Astrocyte (in vitro differentiated cells and primary cell): ENCODE measurements around the gene GPD2. TPM values are rescaled to one million over a fixed set of nuclear protein-coding genes. Genes with fewer than 3 reads are reported as not detected.

Source experiments
- DNase-seq: peaks from one replicate; pipeline ENCODE4 v3.0.0-alpha.2; 2010; ENCODE audit warnings: low read depth
- FAIRE-seq: peaks from 2 replicates; lab custom pipeline; 2011; peaks lifted over from hg19 to GRCh38; lab: Jason Lieb, UNC
- H2AFZ ChIP-seq: 2 replicates; pipeline ENCODE4 v1.6.0; 2012; ENCODE audit warnings: low read depth, low read length, inconsistent platforms
- H3K27ac ChIP-seq: 2 replicates; pipeline ENCODE4 v1.5.1; 2011; ENCODE audit warnings: low read depth, low read length, inconsistent platforms
- H3K27me3 ChIP-seq: 2 replicates; pipeline ENCODE4 v1.6.0; 2011; ENCODE audit warnings: low read length, inconsistent platforms; ENCODE audit not compliant: insufficient read depth
- H3K36me3 ChIP-seq: 2 replicates; pipeline ENCODE4 v1.5.1; 2011; ENCODE audit warnings: low read length, inconsistent platforms; ENCODE audit not compliant: insufficient read depth
- H3K4me1 ChIP-seq: 2 replicates; pipeline ENCODE4 v1.5.1; 2011; ENCODE audit warnings: low read length, inconsistent platforms; ENCODE audit not compliant: insufficient read depth
- H3K4me2 ChIP-seq: 2 replicates; pipeline ENCODE4 v1.6.0; 2012; ENCODE audit warnings: low read length, inconsistent platforms
- H3K4me3 ChIP-seq: 2 replicates; pipeline ENCODE4 v1.5.1; 2011; ENCODE audit warnings: low read depth, mild to moderate bottlenecking, low read length, inconsistent platforms; ENCODE audit not compliant: insufficient read depth
- H3K79me2 ChIP-seq: 2 replicates; pipeline ENCODE4 v1.6.0; 2012; ENCODE audit warnings: mild to moderate bottlenecking, low read length, inconsistent platforms; ENCODE audit not compliant: insufficient read depth
- H3K9ac ChIP-seq: 2 replicates; pipeline ENCODE4 v1.6.0; 2012; ENCODE audit warnings: mild to moderate bottlenecking, low read length, inconsistent platforms
- H3K9me3 ChIP-seq: 2 replicates; pipeline ENCODE4 v1.5.1; 2012; ENCODE audit warnings: low read depth, mild to moderate bottlenecking, low read length, inconsistent platforms; ENCODE audit not compliant: insufficient read depth
- H4K20me1 ChIP-seq: 2 replicates; pipeline ENCODE4 v1.6.0; 2012; ENCODE audit warnings: low read length, inconsistent platforms; ENCODE audit not compliant: insufficient read depth
- H3K27ac Mint-ChIP-seq: one replicate; pipeline ENCODE4 v1.8.0; 2021; ENCODE audit warnings: mild to moderate bottlenecking, mixed read lengths; ENCODE audit not compliant: unreplicated experiment
- H3K27me3 Mint-ChIP-seq: one replicate; pipeline ENCODE4 v1.8.0; 2021; ENCODE audit warnings: low read depth, mixed read lengths; ENCODE audit not compliant: unreplicated experiment
- H3K36me3 Mint-ChIP-seq: one replicate; pipeline ENCODE4 v1.8.0; 2021; ENCODE audit warnings: low read depth, mixed read lengths; ENCODE audit not compliant: unreplicated experiment
- H3K4me1 Mint-ChIP-seq: one replicate; pipeline ENCODE4 v1.8.0; 2021; ENCODE audit warnings: low read depth, mixed read lengths; ENCODE audit not compliant: unreplicated experiment
- H3K4me3 Mint-ChIP-seq: one replicate; pipeline ENCODE4 v1.8.0; 2021; ENCODE audit warnings: mild to moderate bottlenecking, moderate library complexity, mixed read lengths; ENCODE audit not compliant: unreplicated experiment
- H3K9me3 Mint-ChIP-seq: one replicate; pipeline ENCODE4 v1.8.0; 2021; ENCODE audit warnings: mild to moderate bottlenecking, mixed read lengths; ENCODE audit not compliant: unreplicated experiment
- CTCF ChIP-seq: IDR thresholded peaks from 2 replicates; pipeline ENCODE4 v1.5.1; 2011; ENCODE audit warnings: low read depth, mild to moderate bottlenecking, inconsistent platforms, low read length, moderate library complexity; ENCODE audit not compliant: insufficient read depth
- EZH2 ChIP-seq: IDR thresholded peaks from 2 replicates; pipeline ENCODE4 v1.6.1; 2012; ENCODE audit warnings: mild to moderate bottlenecking, low read length, inconsistent platforms; ENCODE audit not compliant: insufficient read depth
- total RNA-seq: library from RNA; stranded (reverse); gene quantifications from 2 replicates; pipeline ENCODE4 v1.2.1, GENCODE V29; 2021

GPD2 gene
- total RNA-seq, 1 donor from 2014 or later = 29.0 TPM

GRCh38 chr2:156586621-156587020 lies 150.4 kb downstream of the GPD2 start:
- H3K4me1 Mint-ChIP-seq = no peaks in the 10 kb centered on the region
- H3K4me3 Mint-ChIP-seq = no peak overlapping the region
- no peak overlapping the region for H3K9ac ChIP-seq
- TF ChIP-seq EZH2 (no peak), CTCF (no peak)
- no peaks in the 10 kb centered on the region for H4K20me1 ChIP-seq
- no peak overlapping the region for H3K27ac Mint-ChIP-seq
- H2AFZ ChIP-seq = no peak overlapping the region
- no peak for DNase-seq
- no peak overlapping the region for H3K27ac ChIP-seq
- H3K9me3 Mint-ChIP-seq = no peaks in the 10 kb centered on the region
- H3K4me1 ChIP-seq = no peaks in the 10 kb centered on the region
- no peaks in the 10 kb centered on the region for H3K27me3 Mint-ChIP-seq
- H3K4me3 ChIP-seq = no peak overlapping the region
- H3K36me3 ChIP-seq = no peaks in the 10 kb centered on the region
- peak; percentile 26 for FAIRE-seq
- no peaks in the 10 kb centered on the region for H3K79me2 ChIP-seq
- H3K9me3 ChIP-seq = no peaks in the 10 kb centered on the region
- no peaks in the 10 kb centered on the region for H3K27me3 ChIP-seq
- H3K36me3 Mint-ChIP-seq = no peaks in the 10 kb centered on the region
- H3K4me2 ChIP-seq = no peak overlapping the region

- Histone ChIP-seq H3K9me3 (no peaks in the 10 kb centered on the region), H3K4me1 (no peaks in the 10 kb centered on the region), H3K9ac (no peak overlapping the region), H3K27ac (no peak overlapping the region), H4K20me1 (no peaks in the 10 kb centered on the region), H2AFZ (no peak overlapping the region), H3K27me3 (no peaks in the 10 kb centered on the region), H3K79me2 (no peaks in the 10 kb centered on the region), H3K4me3 (no peak overlapping the region), H3K36me3 (no peaks in the 10 kb centered on the region), H3K4me2 (no peak overlapping the region)
- Mint-ChIP-seq H3K27me3 (no peaks in the 10 kb centered on the region), H3K36me3 (no peaks in the 10 kb centered on the region), H3K27ac (no peak overlapping the region), H3K9me3 (no peaks in the 10 kb centered on the region), H3K4me3 (no peak overlapping the region), H3K4me1 (no peaks in the 10 kb centered on the region)
- peak; percentile 21 for DNase-seq
- TF ChIP-seq CTCF (peak; percentile 42), EZH2 (no peak)
- peak; percentile 90 for FAIRE-seq
These were observed 153.4 kb downstream of the GPD2 start for GRCh38 chr2:156589381-156590079.

- H3K9me3 ChIP-seq = no peaks in the 10 kb centered on the region
- peak; percentile 23 for FAIRE-seq
- H3K9me3 Mint-ChIP-seq = no peaks in the 10 kb centered on the region
- H3K27me3 ChIP-seq = no peaks in the 10 kb centered on the region
- no peaks in the 10 kb centered on the region for H3K27me3 Mint-ChIP-seq
- H3K9ac ChIP-seq = no peak overlapping the region
- H3K36me3 ChIP-seq = no peaks in the 10 kb centered on the region
- H3K4me3 Mint-ChIP-seq = no peak overlapping the region
- no peak overlapping the region for H2AFZ ChIP-seq
- H3K4me1 ChIP-seq = no peaks in the 10 kb centered on the region
- H3K79me2 ChIP-seq = no peaks in the 10 kb centered on the region
- TF ChIP-seq EZH2 = no peak
- TF ChIP-seq CTCF = no peak
- H3K4me3 ChIP-seq = no peak overlapping the region
- H3K27ac ChIP-seq = no peak overlapping the region
- no peak overlapping the region for H3K4me2 ChIP-seq
- no peaks in the 10 kb centered on the region for H3K4me1 Mint-ChIP-seq
- DNase-seq = no peak
- H4K20me1 ChIP-seq = no peaks in the 10 kb centered on the region
- no peaks in the 10 kb centered on the region for H3K36me3 Mint-ChIP-seq
- no peak overlapping the region for H3K27ac Mint-ChIP-seq
These were observed 154.0 kb downstream of the GPD2 start for GRCh38 chr2:156590085-156590739.
